GM19455 (cell line): ENCODE data around the gene MSH5.
"Not testable (repeated sequence)": the region's sequence is repeated elsewhere in the genome, so short reads cannot be mapped to it uniquely, and the experiment has no call there.

Experiments used
- ATAC-seq: cut with Tn5 transposase; IDR thresholded peaks from one replicate; pipeline ENCODE4 v1.9.1; 2021; ENCODE audit not compliant: unreplicated experiment

MSH5 gene

GRCh38 chr6:31777667-31778050 lies 37.9 kb downstream of the MSH5 start:
- ATAC-seq = no peak

GRCh38 chr6:31778193-31778592 lies 38.4 kb downstream of the MSH5 start:
- no peak for ATAC-seq

- no peak for ATAC-seq
These were observed 39.4 kb downstream of the MSH5 start for GRCh38 chr6:31778999-31779885.

- no peak for ATAC-seq
These were observed 40.1 kb downstream of the MSH5 start for GRCh38 chr6:31779908-31780307.

- no peak for ATAC-seq
These were observed 40.9 kb downstream of the MSH5 start for GRCh38 chr6:31780507-31781243.

GRCh38 chr6:31781244-31782125 lies 41.7 kb downstream of the MSH5 start:
- no peak for ATAC-seq

GRCh38 chr6:31782126-31782855 lies 42.5 kb downstream of the MSH5 start:
- ATAC-seq = no peak

- no peak for ATAC-seq
These were observed 44.5 kb downstream of the MSH5 start for GRCh38 chr6:31784098-31784925.

- ATAC-seq = no peak
These were observed 45.7 kb downstream of the MSH5 start for GRCh38 chr6:31785475-31785874.

GRCh38 chr6:31791324-31792089 lies 51.7 kb downstream of the MSH5 start:
- no peak for ATAC-seq

GRCh38 chr6:31792090-31792374 lies 52.2 kb downstream of the MSH5 start:
- ATAC-seq = no peak

GRCh38 chr6:31792761-31793171 lies 53.0 kb downstream of the MSH5 start:
- ATAC-seq = no peak

GRCh38 chr6:31793927-31794245 lies 54.1 kb downstream of the MSH5 start:
- not testable (repeated sequence) for ATAC-seq

GRCh38 chr6:31794294-31794865 lies 54.6 kb downstream of the MSH5 start:
- ATAC-seq = no peak

- ATAC-seq = peak; percentile 16
These were observed 55.2 kb downstream of the MSH5 start for GRCh38 chr6:31794866-31795615.

GRCh38 chr6:31795616-31796298 lies 56.0 kb downstream of the MSH5 start, which contains the start of gene VARS1:
VARS1 (minus strand) TSS chr6:31795752; CDS start chr6:31795217, 535 bp downstream.
- ATAC-seq = peak; percentile 65

- ATAC-seq = no peak
These were observed 57.2 kb downstream of the MSH5 start for GRCh38 chr6:31796993-31797385.

- no peak for ATAC-seq
These were observed 57.8 kb downstream of the MSH5 start for GRCh38 chr6:31797588-31797987.
